Fibroblast of lung (primary cell): ENCODE measurements around the gene DOLK. TPM values are rescaled to one million over a fixed set of nuclear protein-coding genes. Genes with fewer than 3 reads are reported as not detected.

Experiments
- DNase-seq, 2 donors: peaks; one replicate each; pipeline versions ENCODE4 v3.0.0 to v3.0.0-alpha.2; 2010; ENCODE audit warnings: low read depth in 2 of 2
- H2AFZ ChIP-seq: 2 replicates; pipeline ENCODE4 v1.5.1; 2012; ENCODE audit warnings: low read length, control low read depth, inconsistent platforms
- H3K27ac ChIP-seq: 2 replicates; pipeline ENCODE4 v1.5.1; 2011; ENCODE audit warnings: low read length, control low read depth; ENCODE audit not compliant: insufficient read depth
- H3K27me3 ChIP-seq: 2 replicates; pipeline ENCODE4 v1.5.1; 2011; ENCODE audit warnings: mild to moderate bottlenecking, low read length; ENCODE audit not compliant: control insufficient read depth, insufficient read depth
- H3K36me3 ChIP-seq: 2 replicates; pipeline ENCODE4 v1.5.1; 2011; ENCODE audit warnings: low read length; ENCODE audit not compliant: control insufficient read depth, insufficient read depth
- H3K4me1 ChIP-seq: 2 replicates; pipeline ENCODE4 v1.5.1; 2011; ENCODE audit warnings: low read length; ENCODE audit not compliant: control insufficient read depth, insufficient read depth; ENCODE audit errors: extremely low read depth
- H3K4me2 ChIP-seq: 2 replicates; pipeline ENCODE4 v1.5.1; 2011; ENCODE audit warnings: low read length, control low read depth; ENCODE audit not compliant: insufficient read depth; ENCODE audit errors: extremely low read depth
- H3K4me3 ChIP-seq, 4 experiments: fragments of 200-600 bp in 1 of 4; sonication (generic) in 1 of 4; replicated peaks in 1 of 4; 2 replicates each; pipeline ENCODE4 v1.5.1; 2011 to 2016; ENCODE audit warnings: low read length in 4 of 4, low read depth in 3 of 4, mild to moderate bottlenecking in 3 of 4, control low read depth in 2 of 4, inconsistent platforms in 1 of 4, mixed read lengths in 1 of 4; ENCODE audit not compliant: insufficient read depth in 1 of 4; ENCODE audit errors: control extremely low read depth in 1 of 4
- H3K79me2 ChIP-seq: 2 replicates; pipeline ENCODE4 v1.5.1; 2012; ENCODE audit warnings: mild to moderate bottlenecking, low read length, inconsistent platforms; ENCODE audit not compliant: control insufficient read depth, insufficient read depth
- H3K9ac ChIP-seq: 2 replicates; pipeline ENCODE4 v1.5.1; 2011; ENCODE audit warnings: mild to moderate bottlenecking, low read length, control low read depth; ENCODE audit not compliant: insufficient read depth
- H3K9me3 ChIP-seq: 2 replicates; pipeline ENCODE4 v1.5.1; 2012; ENCODE audit warnings: low read depth, low read length; ENCODE audit not compliant: control insufficient read depth, insufficient read depth
- H4K20me1 ChIP-seq: 2 replicates; pipeline ENCODE4 v1.5.1; 2011; ENCODE audit warnings: low read length; ENCODE audit not compliant: control insufficient read depth, insufficient read depth; ENCODE audit errors: extremely low read depth
- EZH2 ChIP-seq: IDR thresholded peaks from 2 replicates; pipeline ENCODE4 v1.5.1; 2012; ENCODE audit warnings: low read length, control low read depth, mild to moderate bottlenecking; ENCODE audit errors: missing control alignments
- polyA plus RNA-seq, 2 donors: library from polyadenylated mRNA; depleted of rRNA in 1 of 2; stranded (reverse) in 1 of 2; unstranded in 1 of 2; fragments of >200 nt; gene quantifications; 2 replicates each; pipeline ENCODE4 v1.2.1, GENCODE V29; 2011 to 2012; ENCODE audit warnings: missing spikeins in 1 of 2
- total RNA-seq: library from RNA; depleted of rRNA; stranded (reverse); fragments of >200 nt; gene quantifications from 2 replicates; pipeline ENCODE4 v1.2.1, GENCODE V29; 2014
- TF ChIP-seq, protein P1 (sequence below), 2 donors: IDR thresholded peaks in 1 of 2; conservative IDR thresholded peaks in 1 of 2; 1 replicate in 1 of 2; 2 replicates in 1 of 2; pipeline ENCODE4 v1.5.1; 2011 to 2012; ENCODE audit warnings: low read length in 2 of 2, control low read depth in 1 of 2, inconsistent platforms in 1 of 2, low read depth in 1 of 2, mild to moderate bottlenecking in 1 of 2

Gene DOLK
- total and polyA plus RNA-seq, 2 donors (not counting 1 experiment from before 2014, with no cell fraction given): 29.9 to 31.4 TPM

DNA sequence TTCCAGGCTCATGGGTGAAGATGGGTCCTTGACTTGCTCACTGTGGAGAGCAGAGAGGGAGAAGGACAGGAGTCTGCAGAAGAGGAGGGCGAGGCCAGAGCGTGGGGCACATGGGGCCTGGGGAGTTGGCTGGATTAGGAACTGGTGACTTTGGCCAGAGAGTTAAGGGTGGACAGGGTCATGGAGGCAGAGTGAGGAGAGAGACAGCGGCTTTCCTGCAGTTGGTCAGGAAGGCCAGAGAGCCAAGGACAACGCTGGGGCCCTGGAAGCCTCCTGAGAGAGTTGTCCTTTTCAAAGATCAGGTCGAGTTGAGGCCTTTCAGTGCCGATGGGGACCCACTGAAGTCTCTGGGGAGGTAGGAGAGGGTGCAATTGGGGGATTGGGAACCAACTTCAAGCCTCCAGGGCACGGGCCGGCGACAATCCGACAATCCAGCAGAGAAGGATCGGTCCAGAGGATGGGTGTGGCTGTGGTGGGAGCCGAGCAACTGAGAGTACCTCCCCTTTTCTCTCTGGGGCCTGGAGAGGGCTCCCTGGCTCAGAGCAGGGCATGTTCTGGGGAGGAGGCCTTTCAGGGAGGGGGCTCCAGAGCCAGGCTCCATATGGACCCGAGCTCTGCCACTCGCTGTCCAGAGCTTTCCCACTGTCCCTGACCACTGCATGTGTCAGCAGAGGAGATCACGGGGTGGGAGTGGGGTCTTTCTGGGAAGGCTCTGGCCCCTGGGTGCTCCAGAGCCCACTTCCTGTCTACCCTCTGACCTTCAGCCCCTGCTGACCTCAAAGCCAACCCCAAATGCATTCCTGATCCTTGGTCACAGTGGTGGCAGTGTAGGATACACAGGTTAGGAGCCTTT, 34.1 kb downstream of the DOLK start:
- Histone ChIP-seq H3K4me2 (no peak overlapping the region), H3K4me3 (no peak overlapping the region), H3K9me3 (no peaks in the 10 kb centered on the region), H3K79me2 (peaks cover 46% of the 10 kb centered on the region), H4K20me1 (no peaks in the 10 kb centered on the region), H3K27ac (peak overlapping the region; percentile 62), H2AFZ (no peak overlapping the region), H3K27me3 (no peaks in the 10 kb centered on the region), H3K36me3 (peaks cover 31% of the 10 kb centered on the region), H3K4me1 (peaks cover 38% of the 10 kb centered on the region), H3K9ac (no peak overlapping the region)
- TF ChIP-seq, protein P1, sequence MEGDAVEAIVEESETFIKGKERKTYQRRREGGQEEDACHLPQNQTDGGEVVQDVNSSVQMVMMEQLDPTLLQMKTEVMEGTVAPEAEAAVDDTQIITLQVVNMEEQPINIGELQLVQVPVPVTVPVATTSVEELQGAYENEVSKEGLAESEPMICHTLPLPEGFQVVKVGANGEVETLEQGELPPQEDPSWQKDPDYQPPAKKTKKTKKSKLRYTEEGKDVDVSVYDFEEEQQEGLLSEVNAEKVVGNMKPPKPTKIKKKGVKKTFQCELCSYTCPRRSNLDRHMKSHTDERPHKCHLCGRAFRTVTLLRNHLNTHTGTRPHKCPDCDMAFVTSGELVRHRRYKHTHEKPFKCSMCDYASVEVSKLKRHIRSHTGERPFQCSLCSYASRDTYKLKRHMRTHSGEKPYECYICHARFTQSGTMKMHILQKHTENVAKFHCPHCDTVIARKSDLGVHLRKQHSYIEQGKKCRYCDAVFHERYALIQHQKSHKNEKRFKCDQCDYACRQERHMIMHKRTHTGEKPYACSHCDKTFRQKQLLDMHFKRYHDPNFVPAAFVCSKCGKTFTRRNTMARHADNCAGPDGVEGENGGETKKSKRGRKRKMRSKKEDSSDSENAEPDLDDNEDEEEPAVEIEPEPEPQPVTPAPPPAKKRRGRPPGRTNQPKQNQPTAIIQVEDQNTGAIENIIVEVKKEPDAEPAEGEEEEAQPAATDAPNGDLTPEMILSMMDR (conservative IDR thresholded peaks at IDR 0.05 in 1 of 2, IDR thresholded peaks at IDR 0.05 in 1 of 2; ENCODE audit: low read depth in 1 of 2, low read length in 2 of 2): no peak
- TF ChIP-seq EZH2: no peak
- DNase-seq: no peak

DNA sequence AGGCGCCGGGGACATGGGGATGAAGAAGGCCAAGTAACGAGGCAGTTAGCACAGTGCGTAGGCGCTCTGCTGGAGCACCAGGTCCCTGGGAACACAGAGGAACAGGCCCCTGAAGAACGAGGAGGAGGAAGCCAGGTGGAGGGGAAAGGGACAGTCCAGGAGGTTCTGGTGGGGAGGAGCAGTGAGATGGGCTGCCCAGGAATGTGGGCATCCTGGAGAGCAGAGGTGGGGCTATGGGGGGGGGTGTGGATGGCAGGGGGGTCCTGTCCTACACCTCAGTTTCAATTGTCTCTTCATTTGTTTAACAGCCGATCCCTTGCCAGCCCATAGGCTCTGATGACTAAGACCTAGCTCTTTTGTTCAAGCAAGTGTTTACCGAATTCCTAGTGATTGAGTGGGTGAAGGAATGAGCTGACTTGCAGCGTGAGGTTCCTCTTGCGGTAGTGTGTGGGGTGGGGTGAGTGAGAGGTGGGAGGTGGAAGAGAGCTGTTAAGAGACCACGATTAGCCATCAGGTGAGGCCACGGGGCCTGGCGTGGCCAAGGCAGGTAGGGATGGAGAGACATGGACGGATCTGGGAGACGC, 35.0 kb downstream of the DOLK start:
- TF ChIP-seq, protein P1 (conservative IDR thresholded peaks at IDR 0.05 in 1 of 2, IDR thresholded peaks at IDR 0.05 in 1 of 2; ENCODE audit: low read depth in 1 of 2, low read length in 2 of 2): no peak
- no peak for TF ChIP-seq EZH2
- Histone ChIP-seq H3K9ac (no peak overlapping the region), H3K4me2 (peak overlapping the region; percentile 65), H4K20me1 (no peaks in the 10 kb centered on the region), H3K27me3 (no peaks in the 10 kb centered on the region), H3K36me3 (peaks cover 35% of the 10 kb centered on the region), H3K27ac (peak overlapping the region; percentile 65), H3K4me1 (peaks cover 36% of the 10 kb centered on the region), H3K79me2 (peaks cover 54% of the 10 kb centered on the region), H2AFZ (no peak overlapping the region), H3K4me3 (no peak overlapping the region), H3K9me3 (no peaks in the 10 kb centered on the region)
- DNase-seq: peak; percentile 74 to 98

DNA sequence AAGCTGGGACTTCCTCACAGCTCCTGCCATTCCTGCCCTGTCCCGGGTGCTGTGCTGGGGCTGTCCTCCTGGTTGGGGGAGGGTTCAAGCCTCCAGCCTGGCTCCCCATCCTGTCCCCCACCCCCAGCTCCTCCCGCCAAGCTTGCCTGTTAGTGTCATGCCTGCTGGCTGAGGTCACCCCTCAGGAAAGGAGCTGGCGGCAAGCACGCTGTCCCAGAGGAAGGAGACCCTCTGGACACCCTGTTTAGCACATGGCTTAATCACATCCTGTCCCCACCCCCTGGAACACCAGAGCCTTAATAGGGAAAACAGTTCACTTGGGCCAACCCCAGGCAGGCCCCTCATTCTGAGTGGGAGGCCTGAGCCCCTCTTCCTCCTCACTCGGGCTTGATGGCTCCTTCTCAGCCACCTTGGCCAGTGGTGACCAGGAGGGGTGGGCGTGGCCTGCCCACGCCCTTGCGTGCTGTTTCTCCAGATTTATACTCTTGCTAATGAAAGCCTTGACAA, 35.8 kb downstream of the DOLK start:
- Histone ChIP-seq H3K36me3 (peaks cover 34% of the 10 kb centered on the region), H3K4me3 (no peak overlapping the region), H3K27ac (peak overlapping the region; percentile 65), H3K79me2 (peaks cover 56% of the 10 kb centered on the region), H3K4me2 (peak overlapping the region; percentile 66), H3K27me3 (no peaks in the 10 kb centered on the region), H3K9ac (no peak overlapping the region), H2AFZ (no peak overlapping the region), H3K4me1 (peaks cover 30% of the 10 kb centered on the region), H4K20me1 (no peaks in the 10 kb centered on the region), H3K9me3 (no peaks in the 10 kb centered on the region)
- TF ChIP-seq EZH2: no peak
- TF ChIP-seq, protein P1 (conservative IDR thresholded peaks at IDR 0.05 in 1 of 2, IDR thresholded peaks at IDR 0.05 in 1 of 2; ENCODE audit: low read depth in 1 of 2, low read length in 2 of 2): no peak
- DNase-seq: peak; percentile 47 to 86
